ENCODE measurements around the gene C1QTNF8.
A peak's percentile ranks its signal among the peaks of the same experiment; 100 is the strongest.

The C1QTNF8 gene

DNA sequence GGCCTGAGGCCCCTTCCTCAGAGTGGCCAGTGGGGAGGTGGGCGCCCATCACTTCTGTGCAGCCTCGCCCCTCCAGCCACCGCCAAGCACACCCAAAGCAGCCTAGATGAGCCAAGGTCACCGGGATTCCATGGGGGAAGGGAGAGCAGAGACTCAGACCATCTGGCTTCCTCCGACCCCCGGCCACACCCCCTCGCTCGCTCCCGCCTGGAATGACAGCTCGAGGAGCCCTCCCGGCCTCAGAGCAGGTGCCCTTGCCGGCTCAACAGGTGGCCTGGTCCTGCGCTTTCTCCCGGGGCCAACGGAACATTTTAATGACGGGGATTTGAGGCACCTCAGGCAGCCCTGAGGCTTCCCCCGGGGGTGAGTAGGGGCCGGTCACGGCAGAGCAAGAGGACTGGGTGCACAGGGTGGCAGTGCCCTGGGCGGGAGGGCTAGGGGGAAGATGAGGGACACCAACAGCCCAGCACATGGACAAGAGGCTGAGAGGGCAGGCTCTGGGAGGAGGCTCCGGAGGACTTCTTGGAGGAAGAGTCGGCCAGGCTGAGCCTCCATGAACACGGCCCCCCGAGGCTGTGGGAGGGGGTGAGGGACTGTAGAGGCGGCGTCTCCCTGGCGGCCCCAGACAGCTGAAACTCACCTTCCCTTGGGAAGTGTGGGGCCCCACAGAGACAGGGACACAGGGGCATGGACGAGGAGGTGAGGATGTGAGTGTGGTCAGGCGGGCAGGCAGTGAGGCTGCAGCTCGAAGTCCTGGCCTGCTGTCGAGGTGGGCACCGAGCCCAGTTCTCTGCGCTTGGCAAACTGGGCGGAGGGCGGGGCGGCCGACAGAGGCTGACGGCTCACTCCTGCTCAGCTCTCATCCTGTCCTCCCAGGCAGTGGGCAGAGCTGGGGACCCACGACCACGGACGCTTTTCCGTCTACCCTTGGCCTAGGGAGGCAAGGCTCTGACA lies 12.5 kb upstream of the C1QTNF8 start:
- no peak for DNase-seq (ENCODE audit: low read depth in 1 of 2, low spot score in 1 of 2)
- Histone ChIP-seq H3K27ac (replicated peaks) (no peak overlapping the region), H3K27me3 (ENCODE audit: insufficient read depth, poor library complexity, severe bottlenecking) (peaks cover 15% of the 10 kb centered on the region), H3K4me3 (replicated peaks; ENCODE audit: insufficient read depth, low read length) (no peak overlapping the region)
- no peak for TF ChIP-seq POLR2AphosphoS5 (IDR thresholded peaks at IDR 0.05; ENCODE audit: low read depth)

DNA sequence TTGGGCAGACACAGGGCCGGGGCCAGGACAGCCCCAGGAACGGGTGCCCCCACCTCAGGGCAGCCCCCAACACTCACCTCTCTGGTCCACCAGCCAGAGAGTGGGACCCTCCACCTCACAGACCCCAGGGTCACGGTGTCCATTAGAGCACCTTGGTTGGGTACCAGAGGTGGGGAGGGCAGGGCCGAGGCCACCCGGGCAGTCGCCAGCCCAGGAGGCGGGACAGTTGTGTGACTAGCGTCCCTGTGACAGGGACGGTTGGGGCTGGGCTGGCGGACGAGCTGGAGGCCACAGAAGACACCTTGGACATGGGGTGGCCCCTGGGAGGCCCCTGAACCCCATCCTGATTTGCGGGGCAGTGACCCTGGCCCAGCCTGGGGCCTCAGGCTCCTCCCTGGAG lies 11.7 kb upstream of the C1QTNF8 start:
- no peak for DNase-seq (ENCODE audit: low read depth in 1 of 2, low spot score in 1 of 2)
- H3K4me3 ChIP-seq (replicated peaks; ENCODE audit: insufficient read depth, low read length): no peak overlapping the region
- H3K27ac ChIP-seq (replicated peaks): no peak overlapping the region
- TF ChIP-seq, protein P1, sequence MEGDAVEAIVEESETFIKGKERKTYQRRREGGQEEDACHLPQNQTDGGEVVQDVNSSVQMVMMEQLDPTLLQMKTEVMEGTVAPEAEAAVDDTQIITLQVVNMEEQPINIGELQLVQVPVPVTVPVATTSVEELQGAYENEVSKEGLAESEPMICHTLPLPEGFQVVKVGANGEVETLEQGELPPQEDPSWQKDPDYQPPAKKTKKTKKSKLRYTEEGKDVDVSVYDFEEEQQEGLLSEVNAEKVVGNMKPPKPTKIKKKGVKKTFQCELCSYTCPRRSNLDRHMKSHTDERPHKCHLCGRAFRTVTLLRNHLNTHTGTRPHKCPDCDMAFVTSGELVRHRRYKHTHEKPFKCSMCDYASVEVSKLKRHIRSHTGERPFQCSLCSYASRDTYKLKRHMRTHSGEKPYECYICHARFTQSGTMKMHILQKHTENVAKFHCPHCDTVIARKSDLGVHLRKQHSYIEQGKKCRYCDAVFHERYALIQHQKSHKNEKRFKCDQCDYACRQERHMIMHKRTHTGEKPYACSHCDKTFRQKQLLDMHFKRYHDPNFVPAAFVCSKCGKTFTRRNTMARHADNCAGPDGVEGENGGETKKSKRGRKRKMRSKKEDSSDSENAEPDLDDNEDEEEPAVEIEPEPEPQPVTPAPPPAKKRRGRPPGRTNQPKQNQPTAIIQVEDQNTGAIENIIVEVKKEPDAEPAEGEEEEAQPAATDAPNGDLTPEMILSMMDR (IDR thresholded peaks at IDR 0.05; ENCODE audit: insufficient read depth, low read length): no peak
- TF ChIP-seq POLR2AphosphoS5 (IDR thresholded peaks at IDR 0.05; ENCODE audit: low read depth) (no peak), GABPA (IDR thresholded peaks at IDR 0.05; ENCODE audit: low read depth) (no peak)
- TF ChIP-seq, protein P2, sequence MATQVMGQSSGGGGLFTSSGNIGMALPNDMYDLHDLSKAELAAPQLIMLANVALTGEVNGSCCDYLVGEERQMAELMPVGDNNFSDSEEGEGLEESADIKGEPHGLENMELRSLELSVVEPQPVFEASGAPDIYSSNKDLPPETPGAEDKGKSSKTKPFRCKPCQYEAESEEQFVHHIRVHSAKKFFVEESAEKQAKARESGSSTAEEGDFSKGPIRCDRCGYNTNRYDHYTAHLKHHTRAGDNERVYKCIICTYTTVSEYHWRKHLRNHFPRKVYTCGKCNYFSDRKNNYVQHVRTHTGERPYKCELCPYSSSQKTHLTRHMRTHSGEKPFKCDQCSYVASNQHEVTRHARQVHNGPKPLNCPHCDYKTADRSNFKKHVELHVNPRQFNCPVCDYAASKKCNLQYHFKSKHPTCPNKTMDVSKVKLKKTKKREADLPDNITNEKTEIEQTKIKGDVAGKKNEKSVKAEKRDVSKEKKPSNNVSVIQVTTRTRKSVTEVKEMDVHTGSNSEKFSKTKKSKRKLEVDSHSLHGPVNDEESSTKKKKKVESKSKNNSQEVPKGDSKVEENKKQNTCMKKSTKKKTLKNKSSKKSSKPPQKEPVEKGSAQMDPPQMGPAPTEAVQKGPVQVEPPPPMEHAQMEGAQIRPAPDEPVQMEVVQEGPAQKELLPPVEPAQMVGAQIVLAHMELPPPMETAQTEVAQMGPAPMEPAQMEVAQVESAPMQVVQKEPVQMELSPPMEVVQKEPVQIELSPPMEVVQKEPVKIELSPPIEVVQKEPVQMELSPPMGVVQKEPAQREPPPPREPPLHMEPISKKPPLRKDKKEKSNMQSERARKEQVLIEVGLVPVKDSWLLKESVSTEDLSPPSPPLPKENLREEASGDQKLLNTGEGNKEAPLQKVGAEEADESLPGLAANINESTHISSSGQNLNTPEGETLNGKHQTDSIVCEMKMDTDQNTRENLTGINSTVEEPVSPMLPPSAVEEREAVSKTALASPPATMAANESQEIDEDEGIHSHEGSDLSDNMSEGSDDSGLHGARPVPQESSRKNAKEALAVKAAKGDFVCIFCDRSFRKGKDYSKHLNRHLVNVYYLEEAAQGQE (IDR thresholded peaks at IDR 0.05; ENCODE audit: insufficient replicate concordance, low read depth): no peak
- H3K27me3 ChIP-seq (ENCODE audit: insufficient read depth, poor library complexity, severe bottlenecking): peaks cover 21% of the 10 kb centered on the region

DNA sequence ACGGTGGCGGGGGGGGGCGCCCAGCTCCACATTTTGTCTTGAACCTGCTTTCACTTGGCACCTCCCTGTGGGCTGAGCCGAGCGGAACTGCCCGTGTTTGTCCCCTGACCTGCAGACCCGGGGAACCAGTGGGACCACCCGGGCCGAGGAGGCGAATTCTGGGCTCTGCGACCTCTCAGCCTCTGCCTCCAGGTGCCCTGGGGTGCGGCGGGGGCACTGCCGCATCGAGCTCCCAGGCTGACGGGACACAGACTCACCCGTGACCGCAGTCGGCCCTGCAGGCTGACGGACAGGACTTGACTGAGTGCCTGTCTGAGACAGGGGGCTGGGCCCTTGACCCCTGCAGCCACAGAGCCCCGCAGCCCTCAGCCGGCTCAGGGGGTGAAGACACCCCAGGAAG lies 11.1 kb upstream of the C1QTNF8 start:
- DNase-seq (ENCODE audit: low read depth in 1 of 2, low spot score in 1 of 2): no peak
- H3K27me3 ChIP-seq (ENCODE audit: insufficient read depth, poor library complexity, severe bottlenecking): peaks cover 21% of the 10 kb centered on the region
- TF ChIP-seq GABPA (IDR thresholded peaks at IDR 0.05; ENCODE audit: low read depth): no peak

DNA sequence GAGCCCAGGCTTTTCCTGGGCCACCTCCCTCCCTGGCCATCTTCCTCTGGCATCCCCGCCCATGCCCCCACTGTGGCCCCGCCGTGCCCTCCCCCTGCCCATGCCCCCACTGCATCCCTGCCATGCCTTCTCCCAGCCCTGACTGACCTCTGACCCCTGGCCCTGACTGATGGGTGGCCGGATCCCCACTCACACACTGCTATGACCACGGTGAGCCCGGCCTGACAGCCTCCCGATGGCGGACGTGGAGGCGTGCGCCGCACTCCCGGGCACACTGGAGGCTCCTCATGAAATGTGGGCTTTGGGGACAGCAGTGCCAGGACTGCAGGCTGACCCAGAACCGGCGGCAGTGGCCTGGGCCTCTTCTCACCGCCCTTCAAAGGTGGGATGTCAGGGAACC lies 10.6 kb upstream of the C1QTNF8 start:
- no peak overlapping the region for H3K4me3 ChIP-seq (replicated peaks; ENCODE audit: insufficient read depth, low read length)
- DNase-seq (ENCODE audit: low read depth in 1 of 2, low spot score in 1 of 2): no peak
- TF ChIP-seq, protein P1 (IDR thresholded peaks at IDR 0.05; ENCODE audit: insufficient read depth, low read length): no peak
- H3K27ac ChIP-seq (replicated peaks): no peak overlapping the region
- peaks cover 20% of the 10 kb centered on the region for H3K27me3 ChIP-seq (ENCODE audit: insufficient read depth, poor library complexity, severe bottlenecking)

More for the DNA sequence above, 11.1 kb upstream of the C1QTNF8 start:
- no peak overlapping the region for H3K27ac ChIP-seq (replicated peaks)
- H3K4me3 ChIP-seq (replicated peaks; ENCODE audit: insufficient read depth, low read length): no peak overlapping the region

DNA sequence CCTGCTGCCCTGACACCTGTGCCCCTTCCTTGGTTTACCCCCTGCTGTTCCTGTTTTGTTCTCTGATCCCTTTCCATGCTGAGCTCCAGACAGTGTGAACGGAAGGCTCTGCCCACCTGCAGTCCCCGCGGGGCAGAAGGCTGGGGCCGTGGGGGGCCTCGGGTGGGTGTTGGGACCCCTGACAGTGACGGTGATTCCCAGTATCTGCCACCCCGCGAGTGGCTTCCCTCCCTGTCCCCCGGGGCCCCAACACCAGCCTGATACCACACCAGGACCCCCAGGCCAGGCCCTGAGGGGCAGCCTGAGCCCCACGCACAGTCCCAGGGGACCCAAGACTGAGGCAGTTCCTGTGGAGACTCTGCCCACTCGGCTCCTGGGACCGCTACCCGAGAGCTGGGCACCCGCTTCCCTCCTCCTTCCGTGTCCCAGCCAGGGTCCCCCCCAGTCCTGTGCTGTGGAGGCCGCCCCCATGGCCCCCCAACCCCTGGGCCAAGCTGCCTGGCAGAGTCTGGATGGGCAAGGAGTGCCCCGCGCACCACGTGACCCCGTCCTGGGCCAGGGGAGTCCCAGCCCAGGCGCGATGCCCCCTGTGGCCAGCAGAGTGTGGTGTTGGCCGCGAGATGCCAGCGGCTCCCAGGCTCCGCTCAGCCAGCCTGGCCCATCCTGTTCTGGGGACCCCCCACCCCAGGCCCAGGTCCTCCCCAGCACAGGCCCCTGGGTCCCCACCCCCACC lies 10.0 kb upstream of the C1QTNF8 start:
- DNase-seq (ENCODE audit: low read depth in 1 of 2, low spot score in 1 of 2): peak; percentile 7 to 40
- TF ChIP-seq POLR2AphosphoS5 (IDR thresholded peaks at IDR 0.05; ENCODE audit: low read depth): no peak
- no peak for TF ChIP-seq SPI1 (IDR thresholded peaks at IDR 0.05; ENCODE audit: borderline replicate concordance, low read depth)
- no peak for TF ChIP-seq GABPA (IDR thresholded peaks at IDR 0.05; ENCODE audit: low read depth)
- TF ChIP-seq, protein P2 (IDR thresholded peaks at IDR 0.05; ENCODE audit: insufficient replicate concordance, low read depth): no peak
- TF ChIP-seq, protein P1 (IDR thresholded peaks at IDR 0.05; ENCODE audit: insufficient read depth, low read length): peak; percentile 53
- Histone ChIP-seq H3K27me3 (ENCODE audit: insufficient read depth, poor library complexity, severe bottlenecking) (peaks cover 21% of the 10 kb centered on the region), H3K27ac (replicated peaks) (no peak overlapping the region), H3K4me3 (replicated peaks; ENCODE audit: insufficient read depth, low read length) (no peak overlapping the region)
